ENCODE data around the gene SLC12A8.

The SLC12A8 gene

DNA sequence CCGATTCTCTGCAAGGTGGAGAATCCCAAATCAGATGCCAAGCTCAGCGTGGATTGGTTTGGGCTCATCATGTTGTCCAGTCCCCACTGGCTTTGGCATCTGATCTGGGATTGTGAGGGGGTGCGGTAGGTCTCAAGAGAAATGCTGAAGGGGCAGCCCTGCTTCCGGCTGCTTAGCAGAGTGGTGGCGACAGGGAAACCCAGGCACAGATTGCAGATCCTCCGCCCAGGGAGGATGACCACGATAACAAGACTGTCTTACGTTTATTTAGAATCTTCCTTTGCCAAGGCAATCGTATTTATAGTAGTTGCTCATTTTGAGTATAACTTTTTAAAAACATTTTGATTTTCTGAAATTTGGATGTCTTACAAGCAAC, 61.1 kb downstream of the SLC12A8 start:
- DNase-seq: no peak

DNA sequence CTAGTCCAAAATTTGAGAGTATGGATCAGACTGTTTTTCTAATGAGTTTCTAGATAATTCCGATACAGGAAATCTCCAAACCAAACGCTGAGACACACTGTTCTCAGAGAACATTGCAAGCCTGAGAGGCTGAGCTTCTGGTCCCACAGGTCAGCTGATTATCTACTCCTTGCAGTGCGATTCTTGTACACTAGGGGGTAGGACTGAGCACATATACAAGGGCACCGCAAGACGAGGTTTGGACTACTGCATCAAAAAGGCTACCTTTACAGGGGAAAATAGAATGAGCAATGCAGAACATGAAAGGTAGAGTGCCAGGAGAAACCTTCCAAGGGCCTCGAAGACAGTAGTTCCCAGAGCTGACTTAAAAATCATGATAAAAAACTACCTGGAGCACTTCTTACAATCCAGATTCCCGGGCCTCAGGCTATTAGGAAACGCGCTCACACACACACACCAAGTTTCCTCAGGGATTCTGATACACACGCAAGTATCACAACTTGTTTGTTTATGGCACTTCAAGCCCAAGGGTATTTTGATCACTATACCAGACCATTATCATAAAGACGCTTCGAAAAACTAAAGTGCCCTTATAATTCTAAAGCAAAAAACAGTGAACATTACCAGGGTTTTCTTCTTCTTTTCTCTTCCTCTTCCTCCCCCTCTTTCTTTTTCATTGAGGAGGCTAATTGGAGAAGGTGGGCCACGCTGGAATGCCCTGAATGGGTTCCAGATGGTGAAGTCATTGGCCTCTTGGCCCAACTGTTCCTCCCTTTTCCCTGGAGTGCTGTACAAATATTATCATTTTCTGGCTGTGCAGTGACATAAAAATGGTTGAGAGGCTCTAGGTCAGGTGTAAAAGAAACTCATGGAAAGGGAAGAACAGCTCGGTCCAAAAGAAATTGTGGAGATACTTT, 61.8 kb downstream of the SLC12A8 start:
- peak; percentile 62 to 67 for DNase-seq

DNA sequence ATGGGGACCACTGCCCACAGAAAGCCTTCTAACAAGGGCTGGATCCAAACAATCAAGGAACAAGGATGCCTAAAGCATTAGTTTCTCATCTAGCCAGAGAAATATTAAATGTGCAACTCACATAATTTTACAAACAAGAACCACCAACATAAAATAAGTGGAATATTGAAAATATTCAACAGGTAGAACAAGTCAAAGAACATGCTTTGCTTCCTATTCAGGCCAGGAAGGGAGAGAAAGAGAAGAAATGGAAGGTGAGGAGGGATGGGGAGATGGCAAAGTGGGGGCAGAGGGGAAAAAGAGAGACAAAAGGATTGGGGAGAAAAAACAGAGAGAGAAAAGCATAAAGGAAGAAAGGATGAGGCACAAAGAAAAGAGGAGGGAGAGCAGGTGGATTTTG, 63.1 kb downstream of the SLC12A8 start:
- no peak for DNase-seq

DNA sequence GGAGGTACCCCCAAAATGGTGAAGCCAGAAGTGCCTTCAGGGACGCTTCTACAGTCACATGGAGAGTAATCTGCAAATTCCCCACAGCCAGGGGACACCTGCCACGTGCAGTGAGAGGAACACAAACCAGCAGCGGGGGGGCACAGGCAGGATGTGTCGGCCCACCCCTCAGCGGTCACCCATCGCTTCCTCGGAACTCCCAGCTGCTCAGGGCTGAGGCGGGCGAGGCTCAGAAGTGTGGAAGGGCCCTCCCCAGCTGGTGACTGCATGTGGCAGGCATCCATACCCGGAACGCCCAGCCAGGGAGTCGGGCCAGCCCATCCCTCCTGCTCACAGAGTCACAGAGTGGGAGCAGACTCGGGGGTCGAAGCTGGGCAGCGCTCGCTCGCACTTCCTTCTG, 63.7 kb downstream of the SLC12A8 start:
- no peak for DNase-seq

DNA sequence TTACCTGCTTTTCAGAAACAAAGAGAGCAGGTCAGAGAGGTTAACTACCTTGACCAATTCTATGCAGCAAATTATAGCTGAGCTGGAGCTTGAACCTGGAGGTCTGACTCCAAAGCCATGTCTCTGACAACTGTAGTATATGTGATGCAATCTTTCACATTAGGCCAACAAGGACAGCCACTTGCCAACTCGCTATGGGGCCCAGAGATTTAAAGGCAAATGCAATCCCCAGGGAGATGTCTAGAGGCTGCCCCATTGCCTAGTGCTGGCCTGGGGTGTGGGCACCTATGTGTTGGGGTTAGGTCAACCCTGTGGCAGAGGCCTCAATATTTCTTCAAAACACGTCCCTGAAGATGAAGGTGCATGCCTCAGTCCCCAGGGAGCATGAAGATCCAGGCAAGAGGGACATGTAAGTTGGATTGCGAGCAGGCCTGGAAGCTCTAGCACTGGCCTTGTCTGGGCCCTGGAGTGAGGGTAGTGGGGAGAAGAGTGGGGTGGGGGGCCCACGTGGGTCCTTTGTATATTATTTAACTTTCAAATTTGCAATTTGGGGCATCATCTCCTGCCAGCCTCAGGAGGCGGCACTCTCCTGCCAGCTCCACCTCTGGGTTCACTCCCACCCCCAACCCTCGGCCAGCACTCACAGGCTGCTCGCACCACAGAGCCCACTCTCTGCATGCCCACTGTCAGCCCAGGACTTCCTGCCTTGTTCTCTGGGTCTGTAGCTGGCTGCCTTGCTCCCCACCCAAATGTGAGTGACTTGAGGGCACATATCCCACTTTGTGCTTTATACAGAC, 64.3 kb downstream of the SLC12A8 start:
- no peak for DNase-seq

DNA sequence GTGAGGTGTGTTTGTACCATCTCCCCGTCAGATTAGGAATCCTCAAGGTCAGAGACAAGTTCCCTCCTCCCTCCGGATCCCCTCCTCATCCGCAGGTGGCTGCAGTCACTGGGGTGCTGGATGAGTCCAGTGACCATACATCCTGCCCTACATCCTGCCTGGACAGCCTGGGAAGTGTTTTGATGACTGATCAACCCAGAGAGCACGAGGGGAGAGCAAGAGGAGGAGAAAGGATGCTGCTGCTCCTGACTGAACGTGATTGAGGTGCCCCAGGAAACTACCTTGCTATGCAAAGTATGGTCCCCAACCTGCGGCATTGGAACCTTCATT, 65.1 kb downstream of the SLC12A8 start:
- DNase-seq: no peak

DNA sequence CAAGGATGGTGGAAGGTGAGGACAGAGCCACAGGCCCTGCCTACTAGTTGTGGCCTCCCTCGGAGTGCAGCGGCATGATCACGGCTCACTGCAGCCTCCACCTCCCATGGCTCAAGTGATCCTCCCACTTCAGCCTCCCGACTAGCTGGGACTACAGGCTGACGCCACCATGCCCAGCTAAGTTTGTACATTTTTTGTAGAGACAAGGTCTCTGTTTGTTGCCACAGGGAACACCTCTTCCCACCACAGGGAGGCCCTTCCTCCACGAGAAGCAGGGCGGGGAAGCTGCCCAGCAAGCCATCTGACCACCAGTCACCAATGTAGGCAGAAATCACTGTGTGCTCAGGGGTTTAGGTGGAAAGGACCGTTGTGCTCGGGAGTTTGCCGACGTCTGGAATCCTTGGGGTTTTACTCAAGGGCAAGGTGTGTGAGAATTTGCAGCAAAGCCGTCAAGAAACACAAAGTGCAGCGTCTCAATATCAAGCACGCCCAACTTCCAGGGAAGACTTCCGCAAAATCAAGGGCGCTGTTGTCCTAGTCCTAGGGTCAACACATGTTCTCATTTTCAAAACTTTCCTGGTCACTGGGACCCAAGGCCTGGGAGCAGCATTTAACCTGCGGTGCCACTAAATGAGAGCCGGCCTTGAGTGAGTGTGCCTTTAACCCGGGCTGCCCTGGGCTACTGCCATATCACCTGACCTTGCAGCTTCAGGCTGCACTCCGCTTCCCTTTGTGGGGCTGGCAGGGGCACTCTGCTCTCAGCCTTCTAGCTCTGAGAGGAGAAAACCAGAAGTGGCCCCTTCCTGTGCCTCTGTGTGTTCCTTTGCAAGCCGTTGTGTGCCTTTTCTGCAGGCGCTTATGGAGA, 65.7 kb downstream of the SLC12A8 start:
- DNase-seq: no peak

DNA sequence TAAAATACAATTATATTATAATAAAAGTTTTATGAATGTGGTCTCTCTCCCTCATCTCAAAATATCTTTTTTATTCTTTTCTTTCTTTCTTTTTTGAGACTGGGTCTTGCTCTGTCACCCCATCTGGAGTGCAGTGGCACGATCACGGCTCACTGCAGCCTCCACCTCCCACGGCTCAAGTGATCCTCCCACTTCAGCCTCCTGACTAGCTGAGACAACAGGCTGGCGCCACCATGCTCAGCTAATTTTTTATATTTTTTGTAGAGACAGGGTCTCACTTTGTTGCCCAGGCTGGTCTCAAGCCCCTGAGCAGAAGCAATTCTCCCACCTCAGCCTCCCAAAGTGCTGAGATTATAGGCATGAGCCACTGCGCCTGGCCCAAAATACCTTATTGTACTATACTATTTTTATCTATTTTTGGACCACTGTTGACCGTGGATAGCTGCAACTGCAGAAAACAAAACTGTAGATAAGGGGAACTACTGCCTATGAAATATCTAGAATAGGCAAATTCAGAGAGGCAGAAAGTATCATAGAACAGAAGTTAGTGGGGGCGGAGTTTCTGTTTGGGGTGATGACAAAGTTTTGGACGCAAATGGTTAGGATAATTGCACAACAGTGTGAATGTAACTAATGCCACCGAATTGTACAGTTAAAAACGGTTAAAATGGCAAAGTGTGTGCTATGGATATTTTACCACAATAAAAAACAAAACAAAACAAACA, 66.6 kb downstream of the SLC12A8 start:
- no peak for DNase-seq

DNA sequence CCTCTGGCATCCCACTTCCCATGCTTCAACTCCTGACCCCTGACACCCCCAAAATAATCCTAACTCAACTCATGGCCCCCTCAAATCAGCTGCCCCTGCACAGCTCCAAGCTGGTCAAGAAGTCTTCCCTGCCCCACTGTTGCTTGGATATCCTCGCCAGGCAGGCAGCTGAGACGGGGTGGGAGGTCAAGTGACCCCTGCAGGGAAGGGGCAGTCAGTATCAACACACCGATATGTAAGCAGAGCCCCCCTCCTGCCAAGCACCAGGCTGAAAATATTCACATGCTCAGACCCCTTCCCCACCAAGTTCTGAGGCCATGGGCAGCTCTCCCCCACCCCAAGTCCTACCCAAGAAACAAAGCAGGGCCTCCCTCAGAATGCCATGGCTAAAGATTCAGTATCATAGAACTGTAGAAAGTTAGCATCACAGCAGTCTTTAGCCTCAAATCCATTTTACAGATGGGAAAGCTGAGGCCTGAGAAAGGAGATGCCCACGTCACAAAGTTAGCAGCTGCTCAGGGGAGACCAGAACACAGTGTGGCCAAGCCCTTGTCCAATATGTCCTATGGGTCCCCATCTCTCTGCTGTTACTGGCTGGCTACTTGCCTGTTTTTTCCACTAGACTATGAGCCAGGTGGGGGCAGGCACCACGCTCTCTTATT, 67.8 kb downstream of the SLC12A8 start:
- no peak for DNase-seq

DNA sequence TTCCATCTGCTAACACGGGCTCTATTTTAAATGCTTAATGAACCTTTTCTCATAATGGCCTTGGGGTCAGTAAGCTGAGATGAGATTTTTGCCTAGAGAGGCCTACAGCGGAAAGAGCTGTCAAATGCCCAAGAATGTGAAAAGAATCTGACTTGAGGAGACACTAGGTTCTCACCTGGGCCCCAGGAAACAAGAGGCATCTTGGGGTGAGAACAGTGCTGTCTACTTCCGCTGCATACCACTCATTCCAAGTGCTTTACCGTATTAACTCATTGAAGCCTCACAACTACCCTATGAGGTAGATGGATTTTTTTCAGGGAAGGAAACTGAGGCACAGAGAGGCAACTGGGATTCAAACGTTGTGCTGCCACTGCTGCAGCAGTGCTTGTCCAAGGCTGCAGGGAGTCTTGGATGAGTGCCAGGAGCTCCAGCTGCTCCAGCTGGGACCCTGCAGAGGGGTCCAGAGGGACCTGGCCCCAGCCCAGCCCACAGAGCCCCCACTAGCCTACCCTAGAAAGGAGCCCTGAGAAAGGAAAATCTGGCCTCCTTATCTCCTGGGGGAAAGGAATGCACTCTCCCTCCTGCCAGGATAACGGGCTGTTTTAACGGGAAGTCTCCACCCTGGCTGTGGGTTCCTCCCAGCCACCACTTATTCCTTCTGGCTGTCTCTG, 68.4 kb downstream of the SLC12A8 start:
- DNase-seq: no peak

DNA sequence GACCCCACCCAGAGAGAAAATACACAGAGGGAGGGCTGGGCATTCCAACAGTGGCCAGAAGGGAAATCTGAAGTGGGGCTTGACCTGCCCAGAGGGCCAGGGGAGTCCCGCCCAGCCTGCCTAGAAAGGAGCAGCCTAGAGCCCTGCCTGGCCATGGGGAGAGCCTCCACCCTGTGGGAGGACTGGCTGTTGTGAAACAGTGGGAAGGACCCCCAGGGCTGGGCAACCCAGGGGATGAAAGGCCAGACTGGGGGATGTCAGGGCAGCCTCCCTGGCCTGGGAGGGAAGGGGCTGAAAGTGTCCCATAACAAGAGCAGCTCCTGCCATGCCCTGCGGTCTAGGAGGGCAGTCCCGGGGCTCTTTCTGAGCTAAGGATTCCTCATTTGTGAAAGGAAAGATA, 69.0 kb downstream of the SLC12A8 start:
- no peak for DNase-seq

DNA sequence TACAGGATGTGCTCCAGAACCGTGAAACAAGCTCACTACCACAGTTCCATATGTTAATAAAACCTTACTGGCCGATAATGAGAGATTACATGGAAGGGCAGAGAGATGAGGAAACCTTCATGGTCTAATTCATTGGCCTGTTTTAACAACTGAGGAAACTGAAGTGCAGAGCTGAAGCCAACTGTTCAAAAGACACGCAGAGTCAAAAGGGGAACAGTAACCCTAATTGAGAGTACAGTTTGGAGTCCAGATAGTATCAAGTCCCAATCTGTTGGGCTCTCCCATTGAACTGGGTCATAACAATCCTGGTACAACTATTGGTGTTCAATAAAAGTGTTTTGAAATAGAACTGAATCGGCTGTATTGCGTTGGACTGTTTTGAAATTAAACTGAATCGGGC, 69.6 kb downstream of the SLC12A8 start:
- no peak for DNase-seq

DNA sequence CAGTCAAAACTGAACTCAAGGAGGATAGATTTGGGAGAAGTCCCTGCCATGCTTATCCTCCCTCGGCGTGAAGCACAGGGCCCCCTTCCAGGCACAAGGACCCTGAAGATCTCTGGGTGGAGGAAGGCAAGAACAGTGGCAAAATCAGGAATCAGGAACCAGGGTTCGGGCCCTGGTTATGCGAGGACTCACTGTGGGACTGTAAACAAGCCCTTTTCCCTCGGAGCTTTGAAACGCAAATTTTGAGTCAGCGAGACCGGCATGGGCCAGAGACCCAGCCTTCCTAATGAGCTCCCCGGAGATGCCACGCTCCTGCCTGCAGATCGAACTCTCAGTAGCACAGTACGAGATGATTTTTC, 70.1 kb downstream of the SLC12A8 start:
- DNase-seq: no peak

DNA sequence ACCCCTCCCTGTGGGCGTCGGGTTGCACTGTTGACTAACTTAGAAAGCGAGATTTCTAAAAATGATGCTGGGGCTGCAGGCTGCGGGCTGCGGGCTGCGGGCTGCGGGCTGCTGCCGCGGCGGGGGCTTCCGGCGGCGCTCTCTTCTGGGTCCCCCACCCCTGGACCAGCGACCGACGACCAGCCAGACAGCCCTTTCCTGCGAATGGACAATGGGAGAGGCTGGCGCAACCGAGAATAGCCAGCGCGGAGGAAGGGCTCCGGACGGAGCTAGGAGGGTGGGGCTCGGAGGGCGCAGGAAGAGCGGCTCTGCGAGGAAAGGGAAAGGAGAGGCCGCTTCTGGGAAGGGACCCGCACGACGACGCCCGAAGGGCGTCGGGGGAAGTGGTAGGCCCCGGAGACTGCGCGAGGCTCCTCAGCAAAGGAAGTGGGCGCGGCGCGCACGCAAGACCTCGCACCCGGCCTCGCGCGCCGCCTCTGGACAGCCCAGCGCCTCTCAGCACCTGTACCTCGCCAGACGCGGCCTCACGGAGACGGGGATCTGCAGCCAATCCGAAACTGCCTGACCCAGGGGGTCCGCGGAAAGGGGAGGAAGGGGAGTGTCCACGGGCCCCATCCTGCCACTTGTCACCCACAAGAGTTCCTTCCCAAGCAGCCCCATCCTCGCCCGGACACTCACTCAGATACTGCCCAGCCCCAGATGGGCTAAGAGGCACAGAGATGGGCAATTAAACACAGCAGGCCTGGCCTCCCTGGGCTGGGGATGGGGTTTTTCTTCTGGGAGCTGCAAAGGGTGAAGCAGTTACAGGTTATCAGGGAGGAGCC, 70.7 kb downstream of the SLC12A8 start:
- no peak for DNase-seq

DNA sequence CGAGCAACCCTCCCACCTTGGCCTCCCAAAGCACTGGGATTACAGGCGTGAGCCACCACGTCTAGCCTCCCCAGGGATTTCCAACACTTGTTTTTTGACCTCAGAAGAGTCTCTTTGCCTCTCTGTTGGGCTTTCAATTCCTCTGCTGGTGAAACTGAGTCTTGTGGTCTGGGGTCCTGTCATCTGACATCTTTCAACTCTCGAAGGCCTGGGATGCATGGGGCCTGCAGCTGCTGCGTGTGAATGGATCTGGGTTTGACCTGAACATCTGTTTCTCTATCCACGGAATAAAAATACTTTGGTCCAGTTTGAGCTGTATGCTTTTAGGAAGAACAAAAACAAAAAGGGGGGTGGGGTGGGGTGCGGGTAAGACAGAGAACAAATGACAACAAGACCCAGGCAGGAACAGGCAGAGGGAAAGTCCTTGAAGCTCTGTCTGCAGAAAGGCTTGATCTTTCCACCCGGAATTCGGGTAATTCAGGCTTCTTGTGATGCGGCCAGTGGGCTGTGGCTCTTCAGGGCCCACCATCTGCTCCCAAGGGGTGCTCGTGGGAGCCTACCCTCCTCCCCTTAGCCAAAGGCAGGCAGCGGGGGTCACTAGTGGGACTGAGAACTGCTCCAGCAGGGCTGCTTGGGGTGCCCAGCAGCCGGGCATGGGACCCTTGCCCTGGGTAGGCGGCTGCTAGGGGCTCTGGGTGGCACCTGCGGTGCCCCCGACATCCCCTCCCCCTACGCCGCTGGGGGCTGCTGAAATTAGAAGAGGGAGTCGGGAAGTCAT, 71.5 kb downstream of the SLC12A8 start:
- no peak for DNase-seq

DNA sequence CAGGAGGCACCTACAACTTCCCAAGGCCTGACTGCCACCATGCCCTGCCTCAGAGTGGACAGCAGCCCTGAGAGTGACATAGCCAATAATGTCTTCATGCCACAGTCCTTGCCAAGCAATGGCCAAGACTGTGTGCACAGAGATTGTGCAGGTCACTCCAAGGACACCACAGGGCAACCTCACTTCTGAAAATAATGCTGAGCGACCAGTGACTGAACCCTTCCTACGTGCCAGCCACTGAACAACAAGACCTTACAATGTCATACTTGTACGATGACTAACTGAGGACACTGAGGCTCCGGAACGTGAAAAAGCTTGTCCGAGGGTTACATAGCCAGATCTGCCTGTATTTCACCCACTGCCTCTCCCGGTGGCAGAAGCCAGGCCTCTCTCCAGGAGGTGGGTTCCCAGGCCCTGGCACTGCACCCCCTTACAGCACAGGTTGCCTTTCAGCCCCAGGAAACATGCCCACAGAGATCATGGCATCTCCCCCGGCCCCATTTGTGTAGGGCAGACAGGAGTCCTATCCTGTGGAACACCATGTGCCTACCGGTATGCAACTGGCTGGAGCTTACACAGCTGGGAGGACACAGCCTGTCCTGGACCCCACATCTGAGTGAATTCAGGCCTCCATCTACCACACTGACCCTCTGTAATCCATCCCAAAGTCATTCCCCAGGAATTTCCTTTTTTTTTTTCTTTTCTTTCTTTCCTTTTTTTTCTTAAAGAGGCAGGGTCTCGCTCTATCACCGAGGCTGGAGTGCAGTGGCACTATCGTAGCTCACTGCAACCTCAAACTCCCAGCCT, 72.3 kb downstream of the SLC12A8 start:
- DNase-seq: no peak

DNA sequence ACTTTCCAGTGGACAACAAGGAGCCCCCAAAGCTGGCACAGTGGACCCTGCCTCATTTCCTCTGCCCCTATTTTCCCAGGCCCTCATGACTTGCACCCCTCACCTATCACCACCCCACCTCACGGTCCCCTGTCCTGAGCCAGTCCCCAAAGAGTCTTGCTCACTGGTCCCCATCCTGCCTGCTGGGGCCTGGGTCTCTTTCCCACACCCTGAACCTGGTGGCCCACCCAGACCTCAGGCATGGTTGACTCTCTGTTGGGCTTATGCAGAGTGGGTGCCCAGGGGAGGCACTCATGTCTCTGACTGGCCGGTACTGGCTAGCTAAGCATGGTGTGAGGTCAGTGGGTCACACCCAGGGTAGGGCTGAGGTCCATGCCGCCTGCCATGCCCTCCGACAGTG, 73.2 kb downstream of the SLC12A8 start:
- no peak for DNase-seq

DNA sequence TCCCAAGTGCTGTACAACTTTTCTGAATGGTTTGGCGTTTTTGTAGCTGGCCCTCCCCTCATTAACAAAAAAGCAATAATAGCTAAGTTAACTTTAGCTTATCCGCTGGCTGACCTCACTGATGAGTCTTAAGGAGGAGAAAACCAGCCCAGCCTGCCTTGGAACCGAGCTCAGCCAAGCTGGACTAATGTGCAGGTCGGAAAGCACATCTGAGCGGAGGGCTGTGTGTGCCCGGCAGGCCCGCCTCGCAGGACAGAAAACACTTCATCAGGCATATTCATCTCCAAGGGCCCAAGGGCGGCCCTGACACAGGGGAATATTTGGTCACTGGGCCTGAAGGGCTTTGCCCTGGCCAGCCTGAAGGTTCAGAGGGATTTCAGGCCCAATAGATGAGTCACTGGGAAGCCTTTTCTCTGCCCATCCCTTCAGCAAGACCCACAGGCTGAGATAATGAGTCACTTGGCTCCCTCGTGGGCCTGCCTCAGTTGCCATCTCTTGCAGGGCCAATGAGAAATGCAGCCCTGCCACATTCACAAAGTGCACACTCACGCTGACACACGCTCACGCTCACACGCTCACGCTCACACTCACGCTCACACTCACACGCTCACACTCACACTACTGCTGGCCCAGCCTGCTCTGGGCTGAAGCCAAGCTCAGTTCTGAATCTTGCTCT, 75.1 kb downstream of the SLC12A8 start:
- DNase-seq: no peak
